CD8-positive, alpha-beta memory T cell (primary cell): ENCODE data around the gene LAPTM4A. TPM values are rescaled to one million over a fixed set of nuclear protein-coding genes. Genes with fewer than 3 reads are reported as not detected.
"Not testable (repeated sequence)": the region's sequence is repeated elsewhere in the genome, so short reads cannot be mapped to it uniquely, and the experiment has no call there.

ENCODE experiments used
- CTCF ChIA-PET: fragments of 350-600 bp; sonication (Branson Sonifier 250); formaldehyde crosslinking; loops from one replicate; lab custom pipeline; 2021; ENCODE audit warnings: antibody characterized with exemption; lab: Charles Lee
- POLR2A ChIA-PET: fragments of 350-600 bp; sonication (Branson Sonifier 250); formaldehyde crosslinking; loops from one replicate; lab custom pipeline; 2021; ENCODE audit warnings: antibody characterized with exemption; lab: Charles Lee
- DNase-seq, 5 donors: peaks; one replicate each; pipeline versions ENCODE4 v3.0.0 to v3.0.0-alpha.2; 2020 to 2022; ENCODE audit warnings: mixed read lengths in 1 of 5
- H3K27ac ChIP-seq: one replicate; pipeline ENCODE4 v1.7.0; 2013; ENCODE audit warnings: low read depth, mild to moderate bottlenecking, low read length, moderate library complexity
- H3K27me3 ChIP-seq: 2 replicates; pipeline ENCODE4 v1.7.0; 2013; ENCODE audit warnings: low read length, mild to moderate bottlenecking; ENCODE audit not compliant: insufficient read depth, poor library complexity, severe bottlenecking
- H3K36me3 ChIP-seq: 2 replicates; pipeline ENCODE4 v1.7.0; 2013; ENCODE audit warnings: mild to moderate bottlenecking, low read length, moderate library complexity; ENCODE audit not compliant: insufficient read depth
- H3K4me1 ChIP-seq: 2 replicates; pipeline ENCODE4 v1.7.0; 2013; ENCODE audit warnings: mild to moderate bottlenecking, low read length, moderate library complexity; ENCODE audit not compliant: insufficient read depth
- H3K4me3 ChIP-seq: 2 replicates; pipeline ENCODE4 v1.7.0; 2013; ENCODE audit warnings: mild to moderate bottlenecking, low read length
- H3K9me3 ChIP-seq: 2 replicates; pipeline ENCODE4 v1.7.0; 2013; ENCODE audit warnings: mild to moderate bottlenecking, low read length
- H3K27ac Mint-ChIP-seq, 8 donors: one replicate each; pipeline ENCODE4 v1.8.0; 2020 to 2021; ENCODE audit warnings: mixed read lengths in 8 of 8, mild to moderate bottlenecking in 6 of 8, inconsistent platforms in 3 of 8, moderate library complexity in 3 of 8
- H3K27me3 Mint-ChIP-seq, 2 donors: one replicate each; pipeline ENCODE4 v1.8.0; 2020 to 2021; ENCODE audit warnings: mixed read lengths in 2 of 2, mild to moderate bottlenecking in 1 of 2, moderate library complexity in 1 of 2
- H3K36me3 Mint-ChIP-seq, 3 donors: one replicate each; pipeline ENCODE4 v1.8.0; 2020 to 2021; ENCODE audit warnings: mixed read lengths in 3 of 3, inconsistent platforms in 1 of 3, mild to moderate bottlenecking in 1 of 3
- H3K4me1 Mint-ChIP-seq, 3 donors: one replicate each; pipeline ENCODE4 v1.8.0; 2020 to 2021; ENCODE audit warnings: mixed read lengths in 3 of 3, inconsistent platforms in 1 of 3, mild to moderate bottlenecking in 1 of 3
- H3K4me3 Mint-ChIP-seq, 7 donors: one replicate each; pipeline ENCODE4 v1.8.0; 2020 to 2021; ENCODE audit warnings: mixed read lengths in 7 of 7, mild to moderate bottlenecking in 6 of 7, moderate library complexity in 4 of 7, inconsistent platforms in 2 of 7
- H3K9me3 Mint-ChIP-seq, 5 donors: one replicate each; pipeline ENCODE4 v1.8.0; 2020 to 2022; ENCODE audit warnings: mixed read lengths in 5 of 5, mild to moderate bottlenecking in 3 of 5, moderate library complexity in 2 of 5, inconsistent platforms in 1 of 5
- polyA plus RNA-seq: library from polyadenylated mRNA; unstranded; fragments of 300-500 nt; fragmentation: Illumina TruSeq; gene quantifications from one replicate; pipeline ENCODE4 v1.2.3, GENCODE V29; 2021
- total RNA-seq, 2 experiments: library from RNA; stranded (reverse); gene quantifications; one replicate each; pipeline ENCODE4 v1.2.3, GENCODE V29; 2021

Gene LAPTM4A
- total and polyA plus RNA-seq, 3 experiments from 2014 or later = 29.0 to 119 (median 31.0) TPM

- DNase-seq = no peak
- peaks cover 2 to 4% of the 10 kb centered on the region in 2 donors for H3K27me3 Mint-ChIP-seq
- no peaks in the 10 kb centered on the region for H3K36me3 Mint-ChIP-seq
- H3K9me3 ChIP-seq = no peaks in the 10 kb centered on the region
- no peaks in the 10 kb centered on the region for H3K4me1 Mint-ChIP-seq
- no peak overlapping the region for H3K27ac Mint-ChIP-seq
- no peaks in the 10 kb centered on the region for H3K27me3 ChIP-seq
- ChIA-PET POLR2A (no interaction called here), CTCF (no interaction called here)
- no peaks in the 10 kb centered on the region for H3K36me3 ChIP-seq
- H3K4me1 ChIP-seq = no peaks in the 10 kb centered on the region
- no peak overlapping the region for H3K27ac ChIP-seq
- no peak overlapping the region for H3K4me3 ChIP-seq
- no peaks in the 10 kb centered on the region for H3K9me3 Mint-ChIP-seq
- no peak overlapping the region for H3K4me3 Mint-ChIP-seq
Measured at GRCh38 chr2:20081841-20082240, 30.4 kb upstream of the LAPTM4A start.

- Histone ChIP-seq H3K36me3 (no peaks in the 10 kb centered on the region), H3K27me3 (no peaks in the 10 kb centered on the region), H3K4me3 (no peak overlapping the region), H3K9me3 (no peaks in the 10 kb centered on the region), H3K27ac (no peak overlapping the region), H3K4me1 (no peaks in the 10 kb centered on the region)
- POLR2A ChIA-PET = interaction anchor here (0.5 kb wide), 1 partner anchor 27 kb away, joined by 3 read pairs; no protein-coding TSS in a partner anchor
- CTCF ChIA-PET = no interaction called here
- Mint-ChIP-seq H3K4me3 (no peak overlapping the region), H3K4me1 (no peaks in the 10 kb centered on the region), H3K36me3 (no peaks in the 10 kb centered on the region), H3K27me3 (peaks cover 3 to 10% of the 10 kb centered on the region in 2 donors), H3K27ac (no peak overlapping the region), H3K9me3 (no peaks in the 10 kb centered on the region)
- no peak for DNase-seq
Measured at GRCh38 chr2:20080839-20081415, 29.5 kb upstream of the LAPTM4A start.

GRCh38 chr2:20080428-20080827 lies 29.0 kb upstream of the LAPTM4A start:
- POLR2A ChIA-PET = interaction anchor here (0.5 kb wide), 1 partner anchor 27 kb away, joined by 3 read pairs; no protein-coding TSS in a partner anchor
- Histone ChIP-seq H3K27ac (no peak overlapping the region), H3K4me3 (no peak overlapping the region), H3K27me3 (no peaks in the 10 kb centered on the region), H3K36me3 (no peaks in the 10 kb centered on the region), H3K4me1 (no peaks in the 10 kb centered on the region), H3K9me3 (no peaks in the 10 kb centered on the region)
- Mint-ChIP-seq H3K27ac (no peak overlapping the region), H3K27me3 (peaks cover 3 to 11% of the 10 kb centered on the region in 2 donors), H3K9me3 (no peaks in the 10 kb centered on the region), H3K36me3 (no peaks in the 10 kb centered on the region), H3K4me3 (no peak overlapping the region), H3K4me1 (no peaks in the 10 kb centered on the region)
- CTCF ChIA-PET = no interaction called here
- DNase-seq = no peak

GRCh38 chr2:20079546-20080115 lies 28.2 kb upstream of the LAPTM4A start:
- no peaks in the 10 kb centered on the region for H3K9me3 ChIP-seq
- no peak overlapping the region for H3K27ac ChIP-seq
- H3K36me3 Mint-ChIP-seq = no peaks in the 10 kb centered on the region
- H3K36me3 ChIP-seq = no peaks in the 10 kb centered on the region
- no peaks in the 10 kb centered on the region for H3K4me1 ChIP-seq
- peaks cover 3 to 15% of the 10 kb centered on the region in 2 donors for H3K27me3 Mint-ChIP-seq
- H3K27ac Mint-ChIP-seq = no peak overlapping the region
- POLR2A ChIA-PET = no interaction called here
- H3K9me3 Mint-ChIP-seq = no peaks in the 10 kb centered on the region
- no peaks in the 10 kb centered on the region for H3K27me3 ChIP-seq
- DNase-seq = no peak
- H3K4me3 ChIP-seq = no peak overlapping the region
- H3K4me3 Mint-ChIP-seq = no peak overlapping the region
- CTCF ChIA-PET = no interaction called here
- H3K4me1 Mint-ChIP-seq = no peaks in the 10 kb centered on the region

GRCh38 chr2:20077411-20077940 lies 26.0 kb upstream of the LAPTM4A start:
- Histone ChIP-seq H3K9me3 (no peaks in the 10 kb centered on the region), H3K27me3 (no peaks in the 10 kb centered on the region), H3K36me3 (no peaks in the 10 kb centered on the region), H3K4me1 (no peaks in the 10 kb centered on the region), H3K27ac (no peak overlapping the region), H3K4me3 (no peak overlapping the region)
- Mint-ChIP-seq H3K4me3 (no peak overlapping the region), H3K9me3 (no peaks in the 10 kb centered on the region), H3K27me3 (peaks cover 10 to 19% of the 10 kb centered on the region in 2 donors), H3K36me3 (no peaks in the 10 kb centered on the region), H3K27ac (no peak overlapping the region), H3K4me1 (no peaks in the 10 kb centered on the region)
- DNase-seq = no peak
- ChIA-PET POLR2A (no interaction called here), CTCF (no interaction called here)

- ChIA-PET CTCF (no interaction called here), POLR2A (no interaction called here)
- H3K4me1 Mint-ChIP-seq = no peaks in the 10 kb centered on the region
Measured at GRCh38 chr2:20076757-20077156, 25.3 kb upstream of the LAPTM4A start.

GRCh38 chr2:20074901-20075300 lies 23.5 kb upstream of the LAPTM4A start:
- no peaks in the 10 kb centered on the region for H3K4me1 Mint-ChIP-seq
- no peaks in the 10 kb centered on the region for H3K36me3 Mint-ChIP-seq
- no peaks in the 10 kb centered on the region for H3K9me3 ChIP-seq
- H3K27ac Mint-ChIP-seq = no peak overlapping the region
- H3K27me3 Mint-ChIP-seq = peaks cover 10 to 22% of the 10 kb centered on the region in 2 donors
- no peaks in the 10 kb centered on the region for H3K27me3 ChIP-seq
- H3K4me1 ChIP-seq = no peaks in the 10 kb centered on the region
- H3K9me3 Mint-ChIP-seq = no peaks in the 10 kb centered on the region
- no peak overlapping the region for H3K4me3 Mint-ChIP-seq
- H3K4me3 ChIP-seq = no peak overlapping the region
- H3K27ac ChIP-seq = no peak overlapping the region
- ChIA-PET CTCF (no interaction called here), POLR2A (no interaction called here)
- no peaks in the 10 kb centered on the region for H3K36me3 ChIP-seq
- no peak for DNase-seq

More at GRCh38 chr2:20076757-20077156, 25.3 kb upstream of the LAPTM4A start:
- Mint-ChIP-seq H3K4me3 (no peak overlapping the region), H3K9me3 (no peaks in the 10 kb centered on the region), H3K27me3 (peaks cover 10 to 19% of the 10 kb centered on the region in 2 donors), H3K36me3 (no peaks in the 10 kb centered on the region), H3K27ac (peak overlapping the region in 1 of 8 donors; percentile 61)
- DNase-seq = no peak
- no peak overlapping the region for H3K27ac ChIP-seq
- no peaks in the 10 kb centered on the region for H3K36me3 ChIP-seq
- H3K4me1 ChIP-seq = no peaks in the 10 kb centered on the region
- no peak overlapping the region for H3K4me3 ChIP-seq
- H3K27me3 ChIP-seq = no peaks in the 10 kb centered on the region
- no peaks in the 10 kb centered on the region for H3K9me3 ChIP-seq

GRCh38 chr2:20074046-20074648 lies 22.7 kb upstream of the LAPTM4A start:
- H3K4me3 Mint-ChIP-seq, H3K36me3 Mint-ChIP-seq, H3K27ac Mint-ChIP-seq, H3K27me3 ChIP-seq, H3K4me1 Mint-ChIP-seq, H3K4me1 ChIP-seq, H3K36me3 ChIP-seq, H3K4me3 ChIP-seq, H3K9me3 Mint-ChIP-seq, DNase-seq, POLR2A ChIA-PET, H3K27ac ChIP-seq, H3K9me3 ChIP-seq: not testable (repeated sequence)
- CTCF ChIA-PET = interaction anchor here (1.0 kb wide), 1 partner anchor 16 kb away, joined by 3 read pairs; no protein-coding TSS in a partner anchor
- peaks cover 10 to 22% of the 10 kb centered on the region in 2 donors for H3K27me3 Mint-ChIP-seq
